Astrocyte (in vitro differentiated cells and primary cell): ENCODE data around the gene GDF10.

ENCODE experiments used
- EZH2 ChIP-seq: IDR thresholded peaks from 2 replicates; pipeline ENCODE4 v1.6.1; 2012; ENCODE audit warnings: mild to moderate bottlenecking, low read length, inconsistent platforms; ENCODE audit not compliant: insufficient read depth
- TF ChIP-seq, protein P1 (sequence below): IDR thresholded peaks from 2 replicates; pipeline ENCODE4 v1.5.1; 2011; ENCODE audit warnings: low read depth, mild to moderate bottlenecking, inconsistent platforms, low read length, moderate library complexity; ENCODE audit not compliant: insufficient read depth

- TF ChIP-seq, protein P1, sequence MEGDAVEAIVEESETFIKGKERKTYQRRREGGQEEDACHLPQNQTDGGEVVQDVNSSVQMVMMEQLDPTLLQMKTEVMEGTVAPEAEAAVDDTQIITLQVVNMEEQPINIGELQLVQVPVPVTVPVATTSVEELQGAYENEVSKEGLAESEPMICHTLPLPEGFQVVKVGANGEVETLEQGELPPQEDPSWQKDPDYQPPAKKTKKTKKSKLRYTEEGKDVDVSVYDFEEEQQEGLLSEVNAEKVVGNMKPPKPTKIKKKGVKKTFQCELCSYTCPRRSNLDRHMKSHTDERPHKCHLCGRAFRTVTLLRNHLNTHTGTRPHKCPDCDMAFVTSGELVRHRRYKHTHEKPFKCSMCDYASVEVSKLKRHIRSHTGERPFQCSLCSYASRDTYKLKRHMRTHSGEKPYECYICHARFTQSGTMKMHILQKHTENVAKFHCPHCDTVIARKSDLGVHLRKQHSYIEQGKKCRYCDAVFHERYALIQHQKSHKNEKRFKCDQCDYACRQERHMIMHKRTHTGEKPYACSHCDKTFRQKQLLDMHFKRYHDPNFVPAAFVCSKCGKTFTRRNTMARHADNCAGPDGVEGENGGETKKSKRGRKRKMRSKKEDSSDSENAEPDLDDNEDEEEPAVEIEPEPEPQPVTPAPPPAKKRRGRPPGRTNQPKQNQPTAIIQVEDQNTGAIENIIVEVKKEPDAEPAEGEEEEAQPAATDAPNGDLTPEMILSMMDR: no peak
- TF ChIP-seq EZH2: no peak
Measured at GRCh38 chr10:47287805-47288204, 12.2 kb upstream of the GDF10 start.
